Suprapubic skin (tissue), 3 donors: ENCODE data around the gene CASP9.

Experiments used
- CTCF ChIP-seq, 2 donors: fragments of 200-600 bp in 1 of 2; fragments of 450-650 bp in 1 of 2; sonication (generic) in 1 of 2; IDR thresholded peaks; one replicate each; pipeline ENCODE4 v1.5.1; 2016 to 2019; ENCODE audit warnings: antibody characterized with exemption in 2 of 2, mild to moderate bottlenecking in 1 of 2, moderate library complexity in 1 of 2
- EP300 ChIP-seq: sonication (generic); formaldehyde crosslinking; IDR thresholded peaks from one replicate; pipeline ENCODE4 v1.6.1; 2017; ENCODE audit warnings: antibody characterized with exemption
- POLR2A ChIP-seq, 2 donors: fragments of 450-650 bp; IDR thresholded peaks; one replicate each; pipeline ENCODE4 v1.6.1; 2017; ENCODE audit warnings: antibody characterized with exemption in 2 of 2, mild to moderate bottlenecking in 2 of 2, moderate library complexity in 2 of 2

- TF ChIP-seq CTCF (IDR thresholded peaks at IDR 0.05): no peak
- TF ChIP-seq EP300: no peak
- no peak for TF ChIP-seq POLR2A (IDR thresholded peaks at IDR 0.05)
Measured at GRCh38 chr1:15468145-15468544, 55.9 kb downstream of the CASP9 start.
